HepG2 (cell line): ENCODE data around the gene CCDC14. TPM values are rescaled to one million over a fixed set of nuclear protein-coding genes. Genes with fewer than 3 reads are reported as not detected.

Experiments used
- ATAC-seq: fragments of 200-7000 bp; cut with Tn5 transposase; 3 replicates; pipeline ENCODE4 v1.9.1; 2020; ENCODE audit warnings: mild to moderate bottlenecking, moderate library complexity
- BruUV-seq: library from RNA; stranded (reverse); fragments of 400-500 nt; replicated peaks from 2 replicates; lab custom pipeline; 2021; lab: Mats Ljungman, UMichigan
- CTCF ChIA-PET: fragments of 300-600 bp; formaldehyde crosslinking; extraction: SDS; loops from one replicate; lab custom pipeline; 2021; ENCODE audit warnings: low total read pairs, inconsistent platforms, low intra/inter-chr PET ratio; lab: Yijun Ruan, JAX
- POLR2A ChIA-PET: fragments of 350-600 bp; sonication (Branson Sonifier 250); formaldehyde crosslinking; loops from one replicate; lab custom pipeline; 2020; ENCODE audit warnings: antibody characterized with exemption, inconsistent platforms; lab: Yijun Ruan, JAX
- DNase-seq: peaks from one replicate; pipeline ENCODE4 v3.0.0-alpha.2; 2015; ENCODE audit warnings: low spot score
- FAIRE-seq: peaks from 3 replicates; lab custom pipeline; 2011; peaks lifted over from hg19 to GRCh38; lab: Jason Lieb, UNC
- H2AFZ ChIP-seq: one replicate; pipeline ENCODE4 v1.6.1; 2011; ENCODE audit warnings: low read length, inconsistent platforms
- H3K27ac ChIP-seq: fragments of 300-600 bp; 3 replicates; pipeline ENCODE4 v1.8.0; 2011; ENCODE audit warnings: mixed run types, mild to moderate bottlenecking, mixed read lengths, low read length, inconsistent platforms; ENCODE audit not compliant: insufficient read depth; ENCODE audit errors: extremely low read length
- H3K27me3 ChIP-seq, 2 experiments: fragments of 200-600 bp in 1 of 2; 2 replicates in 1 of 2; 3 replicates in 1 of 2; pipeline versions ENCODE4 v1.6.0 to v1.8.0; 2011; ENCODE audit warnings: low read length in 2 of 2, mild to moderate bottlenecking in 2 of 2, moderate library complexity in 2 of 2, inconsistent platforms in 1 of 2; ENCODE audit not compliant: insufficient read depth in 2 of 2, control insufficient read depth in 1 of 2
- H3K36me3 ChIP-seq, 2 experiments: fragments of 200-600 bp in 1 of 2; replicated peaks in 1 of 2; 2 replicates in 1 of 2; 3 replicates in 1 of 2; pipeline versions ENCODE4 v1.5.1 to v1.8.0; 2011; ENCODE audit warnings: low read length in 2 of 2, inconsistent platforms in 1 of 2; ENCODE audit not compliant: insufficient read depth in 2 of 2, control insufficient read depth in 1 of 2
- H3K4me1 ChIP-seq: 2 replicates; pipeline ENCODE4 v1.5.1; 2012; ENCODE audit warnings: low read length, inconsistent platforms; ENCODE audit not compliant: insufficient read depth
- H3K4me2 ChIP-seq: 2 replicates; pipeline ENCODE4 v1.6.0; 2011; ENCODE audit warnings: low read depth, low read length, inconsistent platforms
- H3K4me3 ChIP-seq, 3 experiments: fragments of 200-600 bp in 1 of 3; sonication (generic), shearing (Covaris generic) in 1 of 3; replicated peaks in 1 of 3; 2 replicates each; pipeline ENCODE4 v1.5.1; 2011 to 2016; ENCODE audit warnings: low read length in 3 of 3, inconsistent platforms in 2 of 3, low read depth in 2 of 3, mild to moderate bottlenecking in 2 of 3, control low read depth in 1 of 3, mixed read lengths in 1 of 3; ENCODE audit not compliant: insufficient read depth in 1 of 3
- H3K79me2 ChIP-seq: one replicate; pipeline ENCODE4 v1.6.1; 2011; ENCODE audit warnings: low read length, inconsistent platforms; ENCODE audit not compliant: insufficient read depth
- H3K9ac ChIP-seq: 2 replicates; pipeline ENCODE4 v1.6.0; 2011; ENCODE audit warnings: mild to moderate bottlenecking, low read depth, low read length, inconsistent platforms; ENCODE audit not compliant: insufficient read depth
- H3K9me3 ChIP-seq: 2 replicates; pipeline ENCODE4 v1.5.1; 2012; ENCODE audit warnings: mild to moderate bottlenecking, low read length
- H4K20me1 ChIP-seq: 2 replicates; pipeline ENCODE4 v1.6.0; 2011; ENCODE audit warnings: inconsistent platforms, mild to moderate bottlenecking, low read length, moderate library complexity; ENCODE audit not compliant: insufficient read depth
- KDM2A ChIP-seq: sonication (generic); formaldehyde crosslinking; IDR thresholded peaks from 2 replicates; pipeline ENCODE4 v1.4.0; 2020; ENCODE audit warnings: low read depth, missing genetic modification reagents, borderline replicate concordance
- MYNN ChIP-seq: sonication (generic); formaldehyde crosslinking; IDR thresholded peaks from 2 replicates; pipeline ENCODE4 v1.4.0; 2020; ENCODE audit warnings: mild to moderate bottlenecking, low read depth, missing genetic modification reagents
- NAIF1 ChIP-seq: sonication (generic); formaldehyde crosslinking; IDR thresholded peaks from 2 replicates; pipeline ENCODE4 v1.5.0; 2020; ENCODE audit warnings: mild to moderate bottlenecking, missing genetic modification reagents, borderline replicate concordance
- STAG1 ChIP-seq: sonication (generic); formaldehyde crosslinking; IDR thresholded peaks from 2 replicates; pipeline ENCODE4 v1.4.0; 2020; ENCODE audit warnings: missing genetic modification reagents
- TEAD3 ChIP-seq: optimal IDR thresholded peaks from 2 replicates; pipeline ENCODE3; 2016; ENCODE audit warnings: borderline replicate concordance
- THYN1 ChIP-seq: sonication (generic); formaldehyde crosslinking; IDR thresholded peaks from 2 replicates; pipeline ENCODE4 v1.8.1; 2023; ENCODE audit warnings: low read depth, mild to moderate bottlenecking, moderate library complexity, missing genetic modification reagents, borderline replicate concordance
- ZFP37 ChIP-seq: sonication (generic); formaldehyde crosslinking; IDR thresholded peaks from 2 replicates; pipeline ENCODE4 v1.4.0; 2020; ENCODE audit warnings: missing genetic modification reagents, borderline replicate concordance
- ZHX1 ChIP-seq: sonication (generic); formaldehyde crosslinking; IDR thresholded peaks from 2 replicates; pipeline ENCODE4 v1.8.1; 2022; ENCODE audit warnings: low read depth, mild to moderate bottlenecking, missing genetic modification reagents
- ZNF225 ChIP-seq: sonication (generic); formaldehyde crosslinking; IDR thresholded peaks from 2 replicates; pipeline ENCODE4 v1.4.0; 2020; ENCODE audit warnings: mild to moderate bottlenecking, missing genetic modification reagents
- WGBS: methylation state at CpG from one replicate; pipeline ENCODE4 v1.1.6; 2017; ENCODE audit warnings: low lambda C conversion rate; 5-methylcytosine and 5-hydroxymethylcytosine counted together
- in situ Hi-C: cut with HindIII; loops from 2 replicates; pipeline ENCODE4 v1.10.0; 2017; ENCODE audit warnings: low pct_unique_long_range_greater_than_20kb; ENCODE audit not compliant: extremely low pct_ligation_motif_present
- intact Hi-C: fragments of 100-400 bp; cut with micrococcal nuclease; formaldehyde crosslinking; loops from one replicate; pipeline ENCODE4 v1.10.0; 2022; ENCODE audit not compliant: unreplicated experiment
- polyA plus RNA-seq, 8 experiments: library from polyadenylated mRNA; depleted of rRNA in 3 of 8; stranded (reverse) in 7 of 8; unstranded in 1 of 8; fragments of >200 nt; fragmentation: Illumina TruSeq in 4 of 8; extraction: Trizol in 4 of 8; gene quantifications; 2 replicates each; pipeline versions ENCODE4 v1.2.1 to v1.2.3, GENCODE V29; 2011 to 2016; ENCODE audit warnings: low read depth in 4 of 8, missing spikeins in 1 of 8, mixed read lengths in 1 of 8; ENCODE audit not compliant: insufficient read depth in 1 of 8
- total RNA-seq, 5 experiments: library from RNA; depleted of rRNA; stranded (reverse); fragments of >200 nt; fragmentation: Illumina TruSeq; extraction: Trizol; gene quantifications; 2 replicates each; pipeline ENCODE4 v1.2.3, GENCODE V29; 2016; ENCODE audit warnings: low read depth in 1 of 5

CCDC14 gene
- total and polyA plus RNA-seq, 2 of the 13 experiments (the other 11 are each of a cell fraction or from before 2014, with no cell fraction given), result 48.7 to 49.0 TPM

- DNase-seq, result no peak
- Histone ChIP-seq H3K4me2 (no peak overlapping the region), H2AFZ (no peak overlapping the region), H3K9me3 (no peaks in the 10 kb centered on the region), H3K79me2 (no peaks in the 10 kb centered on the region), H3K4me1 (no peaks in the 10 kb centered on the region), H3K9ac (no peak overlapping the region), H3K27me3 (no peaks in the 10 kb centered on the region), H3K36me3 (peaks cover 0 to 15% of the 10 kb centered on the region in 2 experiments; a peak in 3 of 5 replicates), H3K27ac (no peak overlapping the region), H3K4me3 (no peak overlapping the region), H4K20me1 (no peaks in the 10 kb centered on the region)
- WGBS, result 90% methylated on average over 2 of the region's 2 CpGs
- CTCF ChIA-PET, result no interaction called here
- POLR2A ChIA-PET, result no interaction called here
- BruUV-seq, result no TSS peak
- no peak for ATAC-seq
- intact Hi-C loops (no loop called here), in situ Hi-C loops (no loop called here)
- TF ChIP-seq STAG1 (CRISPR knock-in tag) (0 out of 2 replicates have a peak, but pooled peaks have one; percentile 11), MYNN (CRISPR knock-in tag) (no peak), NAIF1 (CRISPR knock-in tag) (no peak), TEAD3 (CRISPR knock-in tag) (no peak), ZNF225 (CRISPR knock-in tag) (no peak), ZFP37 (CRISPR knock-in tag) (no peak), ZHX1 (CRISPR knock-in tag) (no peak), THYN1 (no peak), KDM2A (CRISPR knock-in tag) (no peak)
- FAIRE-seq, result no peak
Observed at GRCh38 chr3:123941121-123941520, 19.9 kb downstream of the CCDC14 start.
